PC-3 (cell line): ENCODE data around the gene FGFR3. TPM values are rescaled to one million over a fixed set of nuclear protein-coding genes. Genes with fewer than 3 reads are reported as not detected.

Experiments
- ATAC-seq: fragments of 200-7000 bp; cut with Tn5 transposase; 2 replicates; pipeline ENCODE4 v1.9.1; 2020; ENCODE audit warnings: mild to moderate bottlenecking, moderate library complexity
- BruUV-seq: library from RNA; stranded (reverse); fragments of 400-500 nt; replicated peaks from 2 replicates; lab custom pipeline; 2021; lab: Mats Ljungman, UMichigan
- CTCF ChIA-PET: fragments of 300-600 bp; sonication (Branson Sonifier 250); formaldehyde crosslinking; loops from one replicate; lab custom pipeline; 2022; ENCODE audit warnings: antibody characterized with exemption; lab: Charles Lee
- POLR2A ChIA-PET: fragments of 300-600 bp; sonication (Branson Sonifier 250); formaldehyde crosslinking; loops from one replicate; lab custom pipeline; 2022; ENCODE audit warnings: antibody characterized with exemption; ENCODE audit not compliant: unreplicated experiment; lab: Charles Lee
- DNase-seq: peaks from one replicate; pipeline ENCODE4 v3.0.0-alpha.2; 2015
- H2AFZ ChIP-seq: fragments of 300-600 bp; sonication (generic); 2 replicates; pipeline ENCODE4 v1.6.0; 2016; ENCODE audit warnings: antibody characterized with exemption, low read length
- H3F3A ChIP-seq: fragments of 300-600 bp; sonication (generic); one replicate; pipeline ENCODE4 v1.6.0; 2017; ENCODE audit warnings: antibody characterized with exemption, low read length, control low read depth, mild to moderate bottlenecking; ENCODE audit not compliant: unreplicated experiment
- H3K27ac ChIP-seq: fragments of 300-600 bp; sonication (generic); 2 replicates; pipeline ENCODE4 v1.5.1; 2016; ENCODE audit warnings: mild to moderate bottlenecking, low read length
- H3K27me3 ChIP-seq: fragments of 300-600 bp; sonication (generic); 2 replicates; pipeline ENCODE4 v1.6.1; 2016; ENCODE audit warnings: low read length, mixed read lengths
- H3K36me3 ChIP-seq: fragments of 300-600 bp; sonication (generic); 2 replicates; pipeline ENCODE4 v1.6.1; 2016; ENCODE audit warnings: low read depth, mixed run types, low read length, mixed read lengths
- H3K4me1 ChIP-seq: fragments of 300-600 bp; sonication (generic); 2 replicates; pipeline ENCODE4 v1.5.1; 2016; ENCODE audit warnings: low read length; ENCODE audit not compliant: insufficient read depth
- H3K4me2 ChIP-seq: fragments of 300-600 bp; sonication (generic); 2 replicates; pipeline ENCODE4 v1.6.0; 2016; ENCODE audit warnings: low read length
- H3K4me3 ChIP-seq: fragments of 300-600 bp; sonication (generic); 2 replicates; pipeline ENCODE4 v1.5.1; 2016; ENCODE audit warnings: mild to moderate bottlenecking, low read length, mixed read lengths
- H3K79me2 ChIP-seq: fragments of 300-600 bp; sonication (generic); 2 replicates; pipeline ENCODE4 v1.6.1; 2017; ENCODE audit warnings: low read length, mixed read lengths
- H3K9ac ChIP-seq: fragments of 300-600 bp; sonication (generic); 2 replicates; pipeline ENCODE4 v1.6.0; 2016; ENCODE audit warnings: mild to moderate bottlenecking, low read length
- H3K9me2 ChIP-seq: fragments of 300-600 bp; sonication (generic); replicated peaks from 2 replicates; pipeline ENCODE4 v1.6.1; 2016; ENCODE audit warnings: mixed run types, low read length, mixed read lengths
- H3K9me3 ChIP-seq: fragments of 300-600 bp; sonication (generic); 2 replicates; pipeline ENCODE4 v1.6.1; 2016; ENCODE audit warnings: low read length, mixed read lengths
- H4K20me1 ChIP-seq: fragments of 300-600 bp; sonication (generic); 2 replicates; pipeline ENCODE4 v1.6.1; 2016; ENCODE audit warnings: low read length, mixed read lengths
- CTCF ChIP-seq: fragments of 300-600 bp; sonication (generic); conservative IDR thresholded peaks from 2 replicates; pipeline ENCODE4 v1.5.1; 2017; ENCODE audit warnings: antibody characterized with exemption, low read depth, mild to moderate bottlenecking, low read length
- EZH2 ChIP-seq: fragments of 300-600 bp; sonication (generic); IDR thresholded peaks from one replicate; pipeline ENCODE4 v1.6.1; 2017; ENCODE audit warnings: antibody characterized with exemption, mild to moderate bottlenecking, low read length; ENCODE audit not compliant: unreplicated experiment
- EZH2phosphoT487 ChIP-seq: fragments of 300-600 bp; sonication (generic); IDR thresholded peaks from 2 replicates; pipeline ENCODE4 v1.6.1; 2018; ENCODE audit warnings: mild to moderate bottlenecking, antibody characterized with exemption, low read length, borderline replicate concordance
- intact Hi-C: fragments of 100-400 bp; cut with micrococcal nuclease; formaldehyde crosslinking; loops from 2 replicates; pipeline ENCODE4 v1.9.0; 2023
- total RNA-seq: library from RNA; depleted of rRNA; stranded (reverse); fragments of >200 nt; gene quantifications from 2 replicates; pipeline ENCODE4 v1.2.3, GENCODE V29; 2014

Gene FGFR3
- total RNA-seq, 1 experiment from 2014 or later: 0.11 TPM

GRCh38 chr4:1763550-1764080, 29.5 kb upstream of the FGFR3 start:
- Histone ChIP-seq H3K9ac (no peak overlapping the region), H3K4me2 (0 out of 2 replicates have a peak overlapping the region, but pooled peaks have one; percentile 44), H3K27ac (no peak overlapping the region), H3K27me3 (no peaks in the 10 kb centered on the region), H3K4me3 (0 out of 2 replicates have a peak overlapping the region, but pooled peaks have one; percentile 42), H3K4me1 (no peaks in the 10 kb centered on the region), H3K79me2 (no peaks in the 10 kb centered on the region), H2AFZ (no peak overlapping the region), H3F3A (no peaks in the 10 kb centered on the region), H4K20me1 (no peaks in the 10 kb centered on the region), H3K9me3 (no peaks in the 10 kb centered on the region), H3K36me3 (no peaks in the 10 kb centered on the region), H3K9me2 (no peaks in the 10 kb centered on the region)
- TF ChIP-seq EZH2 (no peak), EZH2phosphoT487 (no peak), CTCF (no peak)
- ChIA-PET CTCF (no interaction called here), POLR2A (no interaction called here)
- BruUV-seq: no TSS peak
- DNase-seq (peak; percentile 22), ATAC-seq (peak; percentile 53)
- intact Hi-C loops: no loop called here

GRCh38 chr4:1764670-1765069, 28.4 kb upstream of the FGFR3 start:
- ChIA-PET POLR2A (no interaction called here), CTCF (no interaction called here)
- BruUV-seq: no TSS peak
- Histone ChIP-seq H2AFZ (no peak overlapping the region), H3K4me2 (no peak overlapping the region), H3K79me2 (no peaks in the 10 kb centered on the region), H3F3A (no peaks in the 10 kb centered on the region), H3K36me3 (no peaks in the 10 kb centered on the region), H3K9me3 (no peaks in the 10 kb centered on the region), H3K4me3 (no peak overlapping the region), H3K27ac (no peak overlapping the region), H3K27me3 (no peaks in the 10 kb centered on the region), H4K20me1 (no peaks in the 10 kb centered on the region), H3K9me2 (no peaks in the 10 kb centered on the region), H3K4me1 (no peaks in the 10 kb centered on the region), H3K9ac (no peak overlapping the region)
- DNase-seq (no peak), ATAC-seq (no peak)
- intact Hi-C loops: no loop called here
- TF ChIP-seq EZH2phosphoT487 (no peak), CTCF (no peak), EZH2 (no peak)

- Histone ChIP-seq H3K9me3 (no peaks in the 10 kb centered on the region), H2AFZ (no peak overlapping the region), H3K4me2 (no peak overlapping the region), H3F3A (no peaks in the 10 kb centered on the region), H3K4me1 (no peaks in the 10 kb centered on the region), H3K79me2 (no peaks in the 10 kb centered on the region), H4K20me1 (no peaks in the 10 kb centered on the region), H3K27ac (no peak overlapping the region), H3K36me3 (no peaks in the 10 kb centered on the region), H3K4me3 (no peak overlapping the region), H3K9me2 (no peaks in the 10 kb centered on the region), H3K27me3 (no peaks in the 10 kb centered on the region), H3K9ac (no peak overlapping the region)
- BruUV-seq: no TSS peak
- DNase-seq (no peak), ATAC-seq (no peak)
- POLR2A ChIA-PET: no interaction called here
- intact Hi-C loops: no loop called here
- CTCF ChIA-PET: no interaction called here
- TF ChIP-seq CTCF (no peak), EZH2phosphoT487 (no peak), EZH2 (no peak)
Observed at GRCh38 chr4:1765409-1766072, 27.6 kb upstream of the FGFR3 start.
